ENCODE measurements around the gene RHNO1. TPM values are rescaled to one million over a fixed set of nuclear protein-coding genes. Genes with fewer than 3 reads are reported as not detected.

The RHNO1 gene
- total and polyA plus RNA-seq, 2 donors (not counting 1 experiment from before 2014, with no cell fraction given): 29.7 to 33.2 TPM

DNA sequence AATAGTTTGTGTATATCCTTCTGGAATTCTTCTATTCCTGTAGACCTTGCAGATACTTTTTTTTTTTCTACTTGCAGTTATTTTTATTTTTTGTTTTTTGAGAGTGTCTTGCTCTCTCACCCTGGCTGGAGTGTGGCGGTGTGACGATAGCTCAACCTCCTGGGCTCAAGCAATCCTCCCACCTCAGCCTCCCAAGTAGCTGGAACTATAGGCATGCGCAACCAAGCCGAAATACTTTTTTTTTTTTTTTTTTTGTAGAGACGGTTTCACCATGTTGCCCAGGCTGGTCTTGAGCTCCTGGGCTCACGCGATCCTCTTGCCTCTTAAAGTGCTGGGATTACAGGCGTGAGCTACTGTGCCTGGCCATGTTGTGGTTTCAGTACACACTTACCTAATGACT, 23.6 kb downstream of the RHNO1 start:
- H3K79me2 ChIP-seq (ENCODE audit: control insufficient read depth, insufficient read depth, low read length): peaks cover 52% of the 10 kb centered on the region

DNA sequence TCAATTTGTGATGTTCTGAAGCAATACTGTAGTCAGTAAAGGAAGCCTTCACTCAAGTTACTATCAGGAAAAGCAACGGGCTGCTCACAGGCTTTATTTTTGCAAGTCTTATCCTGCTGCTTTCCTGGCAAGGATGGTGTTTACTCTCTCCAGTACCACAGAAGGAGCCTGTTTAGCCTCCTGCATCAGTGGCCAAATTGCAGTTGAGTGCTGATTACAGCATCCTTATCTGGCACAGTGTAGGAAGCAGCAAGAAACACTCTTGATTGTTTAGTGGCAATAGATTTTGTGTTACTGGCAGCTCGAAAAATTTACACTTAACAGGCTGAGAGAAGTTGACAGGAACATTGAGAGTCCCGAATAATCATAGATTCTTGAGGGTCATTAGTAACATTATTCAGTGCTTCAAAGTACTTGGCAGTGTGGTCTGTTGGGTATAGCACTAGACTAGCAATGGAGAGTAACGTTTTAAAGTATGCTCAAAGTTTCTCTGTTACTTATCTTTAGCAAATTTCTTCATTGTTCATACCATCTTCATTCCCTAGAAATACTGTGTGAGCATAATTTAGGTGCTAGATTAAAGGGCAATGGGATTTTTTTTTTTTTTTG, 25.4 kb downstream of the RHNO1 start:
- DNase-seq (ENCODE audit: low read depth in 2 of 2): peak; percentile 42 to 60

More for the DNA sequence above, 23.6 kb downstream of the RHNO1 start:
- no peak for TF ChIP-seq EZH2 (IDR thresholded peaks at IDR 0.05; ENCODE audit: low read length, missing control alignments)
- TF ChIP-seq, protein P1, sequence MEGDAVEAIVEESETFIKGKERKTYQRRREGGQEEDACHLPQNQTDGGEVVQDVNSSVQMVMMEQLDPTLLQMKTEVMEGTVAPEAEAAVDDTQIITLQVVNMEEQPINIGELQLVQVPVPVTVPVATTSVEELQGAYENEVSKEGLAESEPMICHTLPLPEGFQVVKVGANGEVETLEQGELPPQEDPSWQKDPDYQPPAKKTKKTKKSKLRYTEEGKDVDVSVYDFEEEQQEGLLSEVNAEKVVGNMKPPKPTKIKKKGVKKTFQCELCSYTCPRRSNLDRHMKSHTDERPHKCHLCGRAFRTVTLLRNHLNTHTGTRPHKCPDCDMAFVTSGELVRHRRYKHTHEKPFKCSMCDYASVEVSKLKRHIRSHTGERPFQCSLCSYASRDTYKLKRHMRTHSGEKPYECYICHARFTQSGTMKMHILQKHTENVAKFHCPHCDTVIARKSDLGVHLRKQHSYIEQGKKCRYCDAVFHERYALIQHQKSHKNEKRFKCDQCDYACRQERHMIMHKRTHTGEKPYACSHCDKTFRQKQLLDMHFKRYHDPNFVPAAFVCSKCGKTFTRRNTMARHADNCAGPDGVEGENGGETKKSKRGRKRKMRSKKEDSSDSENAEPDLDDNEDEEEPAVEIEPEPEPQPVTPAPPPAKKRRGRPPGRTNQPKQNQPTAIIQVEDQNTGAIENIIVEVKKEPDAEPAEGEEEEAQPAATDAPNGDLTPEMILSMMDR (conservative IDR thresholded peaks at IDR 0.05 in 1 of 2, IDR thresholded peaks at IDR 0.05 in 1 of 2; ENCODE audit: low read depth in 1 of 2, low read length in 2 of 2): no peak
- Histone ChIP-seq H3K4me2 (ENCODE audit: extremely low read depth, insufficient read depth, low read length) (no peak overlapping the region), H3K36me3 (ENCODE audit: control insufficient read depth, insufficient read depth, low read length) (peaks cover 1% of the 10 kb centered on the region), H3K27ac (ENCODE audit: insufficient read depth, low read length) (no peak overlapping the region), H3K4me3 (replicated peaks in 1 of 4; ENCODE audit: control extremely low read depth in 1 of 4, insufficient read depth in 1 of 4, low read depth in 3 of 4, low read length in 4 of 4) (no peak overlapping the region), H3K9ac (ENCODE audit: insufficient read depth, low read length) (no peak overlapping the region), H3K9me3 (ENCODE audit: control insufficient read depth, insufficient read depth, low read depth, low read length) (no peaks in the 10 kb centered on the region), H2AFZ (ENCODE audit: low read length) (no peak overlapping the region), H4K20me1 (ENCODE audit: control insufficient read depth, extremely low read depth, insufficient read depth, low read length) (peaks cover 3% of the 10 kb centered on the region), H3K27me3 (ENCODE audit: control insufficient read depth, insufficient read depth, low read length) (no peaks in the 10 kb centered on the region), H3K4me1 (ENCODE audit: control insufficient read depth, extremely low read depth, insufficient read depth, low read length) (no peaks in the 10 kb centered on the region)
- peak in 1 of 2 donors; percentile 30 for DNase-seq (ENCODE audit: low read depth in 2 of 2)

DNA sequence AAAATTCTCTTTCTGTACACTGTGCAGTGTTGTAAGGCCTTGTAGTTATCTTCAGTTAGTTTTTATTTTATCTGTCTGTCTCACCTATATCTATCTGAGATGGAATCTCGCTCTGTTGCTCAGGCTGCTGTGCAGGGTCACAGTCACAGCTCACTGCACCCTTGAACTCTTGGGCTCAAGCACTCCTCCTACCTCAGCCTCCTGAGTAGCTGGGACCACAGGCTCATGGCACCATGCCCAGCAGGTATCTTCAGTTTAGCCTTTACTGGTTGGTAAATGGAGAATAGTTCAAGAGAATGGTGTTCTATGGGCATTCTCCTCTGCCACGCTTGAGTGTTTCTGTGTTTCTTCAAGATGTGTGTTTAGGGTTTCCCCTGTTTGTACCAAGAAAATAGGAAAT, 27.2 kb downstream of the RHNO1 start:
- H3K4me1 ChIP-seq (ENCODE audit: control insufficient read depth, extremely low read depth, insufficient read depth, low read length): no peaks in the 10 kb centered on the region
- no peak for DNase-seq (ENCODE audit: low read depth in 2 of 2)
- TF ChIP-seq, protein P1 (conservative IDR thresholded peaks at IDR 0.05 in 1 of 2, IDR thresholded peaks at IDR 0.05 in 1 of 2; ENCODE audit: low read depth in 1 of 2, low read length in 2 of 2): no peak
- TF ChIP-seq EZH2 (IDR thresholded peaks at IDR 0.05; ENCODE audit: low read length, missing control alignments): no peak
- no peak overlapping the region for H3K9ac ChIP-seq (ENCODE audit: insufficient read depth, low read length)
- peaks cover 38% of the 10 kb centered on the region for H3K79me2 ChIP-seq (ENCODE audit: control insufficient read depth, insufficient read depth, low read length)
- no peak overlapping the region for H3K27ac ChIP-seq (ENCODE audit: insufficient read depth, low read length)
- peaks cover 3% of the 10 kb centered on the region for H3K36me3 ChIP-seq (ENCODE audit: control insufficient read depth, insufficient read depth, low read length)
- H3K4me2 ChIP-seq (ENCODE audit: extremely low read depth, insufficient read depth, low read length): no peak overlapping the region
- no peak overlapping the region for H2AFZ ChIP-seq (ENCODE audit: low read length)
- H3K27me3 ChIP-seq (ENCODE audit: control insufficient read depth, insufficient read depth, low read length): no peaks in the 10 kb centered on the region
- no peak overlapping the region for H3K4me3 ChIP-seq (replicated peaks in 1 of 4; ENCODE audit: control extremely low read depth in 1 of 4, insufficient read depth in 1 of 4, low read depth in 3 of 4, low read length in 4 of 4)
- H4K20me1 ChIP-seq (ENCODE audit: control insufficient read depth, extremely low read depth, insufficient read depth, low read length): peaks cover 3% of the 10 kb centered on the region
- H3K9me3 ChIP-seq (ENCODE audit: control insufficient read depth, insufficient read depth, low read depth, low read length): no peaks in the 10 kb centered on the region

More for the DNA sequence above, 25.4 kb downstream of the RHNO1 start:
- Histone ChIP-seq H3K4me2 (ENCODE audit: extremely low read depth, insufficient read depth, low read length) (no peak overlapping the region), H3K9ac (ENCODE audit: insufficient read depth, low read length) (no peak overlapping the region), H4K20me1 (ENCODE audit: control insufficient read depth, extremely low read depth, insufficient read depth, low read length) (peaks cover 3% of the 10 kb centered on the region), H3K4me3 (replicated peaks in 1 of 4; ENCODE audit: control extremely low read depth in 1 of 4, insufficient read depth in 1 of 4, low read depth in 3 of 4, low read length in 4 of 4) (no peak overlapping the region), H3K9me3 (ENCODE audit: control insufficient read depth, insufficient read depth, low read depth, low read length) (no peaks in the 10 kb centered on the region), H3K27ac (ENCODE audit: insufficient read depth, low read length) (no peak overlapping the region), H3K79me2 (ENCODE audit: control insufficient read depth, insufficient read depth, low read length) (peaks cover 41% of the 10 kb centered on the region), H3K36me3 (ENCODE audit: control insufficient read depth, insufficient read depth, low read length) (peaks cover under 1% of the 10 kb centered on the region), H3K4me1 (ENCODE audit: control insufficient read depth, extremely low read depth, insufficient read depth, low read length) (no peaks in the 10 kb centered on the region), H2AFZ (ENCODE audit: low read length) (no peak overlapping the region), H3K27me3 (ENCODE audit: control insufficient read depth, insufficient read depth, low read length) (no peaks in the 10 kb centered on the region)
- TF ChIP-seq, protein P1 (conservative IDR thresholded peaks at IDR 0.05 in 1 of 2, IDR thresholded peaks at IDR 0.05 in 1 of 2; ENCODE audit: low read depth in 1 of 2, low read length in 2 of 2): no peak
- no peak for TF ChIP-seq EZH2 (IDR thresholded peaks at IDR 0.05; ENCODE audit: low read length, missing control alignments)
